ENCODE results near the gene BTG3.

The BTG3 gene, protein sequence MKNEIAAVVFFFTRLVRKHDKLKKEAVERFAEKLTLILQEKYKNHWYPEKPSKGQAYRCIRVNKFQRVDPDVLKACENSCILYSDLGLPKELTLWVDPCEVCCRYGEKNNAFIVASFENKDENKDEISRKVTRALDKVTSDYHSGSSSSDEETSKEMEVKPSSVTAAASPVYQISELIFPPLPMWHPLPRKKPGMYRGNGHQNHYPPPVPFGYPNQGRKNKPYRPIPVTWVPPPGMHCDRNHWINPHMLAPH

DNA sequence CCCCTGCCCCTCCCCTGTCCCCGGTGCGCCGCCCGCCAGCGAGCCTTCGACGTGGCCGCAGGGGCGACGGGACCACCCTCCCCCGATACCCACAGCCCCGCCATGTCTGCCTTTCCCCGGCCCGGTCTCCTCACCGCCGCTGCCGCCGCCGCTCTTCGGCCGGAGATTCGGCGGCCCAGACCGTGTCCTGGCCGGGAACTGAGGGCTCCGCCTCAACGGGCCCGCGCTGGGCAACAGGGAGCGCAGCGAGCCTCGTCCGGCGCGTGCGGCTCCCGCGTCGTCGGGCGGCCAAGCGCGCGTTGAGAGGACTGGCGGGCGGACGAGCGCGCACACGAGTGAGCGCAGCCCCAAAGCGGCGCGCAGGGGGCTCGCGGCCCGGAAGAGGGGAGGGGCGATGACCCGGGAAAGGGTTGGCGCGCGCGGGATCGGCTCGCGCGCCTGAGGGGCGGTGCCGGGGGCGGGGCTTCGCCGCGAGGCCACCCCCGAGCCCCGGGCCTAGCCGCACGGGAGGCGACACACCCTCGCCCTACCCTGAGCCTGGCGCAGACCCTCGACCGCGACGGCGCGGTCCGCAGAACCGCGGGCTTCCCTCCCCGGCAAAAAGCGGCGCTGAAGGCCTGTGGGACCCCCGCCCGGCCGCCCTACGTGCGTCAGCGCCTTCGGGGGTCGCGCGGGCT is at the start of gene BTG3:
TSS of gene BTG3 (minus strand) at position 337 of the 677 bp plus-strand sequence. CDS start 3,757 bp downstream, outside the sequence.
- DNase-seq: peak; percentile 56 to 84 (median 70)

DNA sequence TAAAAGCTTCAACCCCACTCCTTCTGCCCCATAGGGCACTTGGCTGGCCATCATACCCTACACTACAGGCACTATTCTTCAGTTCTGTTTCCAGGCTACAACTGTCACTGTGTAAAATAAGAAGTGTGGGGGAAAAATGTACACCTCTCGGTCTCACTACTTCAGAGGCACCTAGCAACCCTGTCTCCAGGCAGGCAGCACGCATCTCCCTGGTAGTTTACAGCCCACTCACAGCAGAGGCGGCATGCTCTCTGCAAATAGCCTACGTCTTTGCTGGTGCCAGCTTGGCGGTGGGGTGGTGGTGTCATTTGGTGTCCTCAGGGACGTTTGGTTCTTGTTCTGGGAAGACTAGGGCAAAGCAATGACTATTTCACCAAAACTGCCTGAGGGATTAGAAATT is 48.2 kb upstream of the BTG3 start:
- no peak for DNase-seq

DNA sequence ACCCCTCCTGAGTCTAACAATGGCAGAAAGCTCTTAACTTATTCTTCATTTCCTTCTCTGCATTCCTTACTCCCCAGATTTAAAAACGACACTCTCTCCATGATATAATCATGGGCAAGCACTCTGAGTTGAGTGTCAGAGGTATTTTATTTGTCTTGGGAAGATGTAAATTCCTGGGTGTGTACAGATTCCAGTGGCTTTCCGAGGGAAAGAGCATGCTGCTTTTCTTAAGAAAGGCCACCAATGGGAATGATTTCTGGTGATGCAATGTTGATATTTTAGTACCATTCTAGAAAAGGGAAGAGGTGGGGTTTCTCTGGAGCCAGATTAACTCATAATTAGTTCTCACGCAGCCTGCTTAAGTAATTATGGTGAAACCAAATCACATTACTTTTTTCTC is 47.8 kb upstream of the BTG3 start:
- DNase-seq: no peak

DNA sequence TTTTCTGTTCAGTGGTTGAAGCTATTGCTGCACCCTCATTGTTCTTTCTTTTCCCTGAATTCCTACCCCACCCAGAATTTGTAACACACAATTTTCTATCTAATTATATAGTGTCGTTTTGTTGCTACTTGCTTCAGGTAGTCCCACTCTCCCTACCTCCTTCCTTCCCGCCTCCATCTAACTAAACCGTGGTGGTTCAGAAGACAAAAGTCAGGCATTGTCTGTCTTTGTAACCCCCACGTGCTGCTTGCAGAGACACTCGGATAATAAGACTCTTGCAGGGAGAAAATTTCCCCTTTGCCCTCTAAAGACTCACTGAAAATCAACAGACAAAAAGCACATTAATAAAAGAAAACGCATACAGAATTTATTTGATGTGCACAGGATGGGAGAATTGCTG is 46.2 kb upstream of the BTG3 start:
- no peak for DNase-seq

DNA sequence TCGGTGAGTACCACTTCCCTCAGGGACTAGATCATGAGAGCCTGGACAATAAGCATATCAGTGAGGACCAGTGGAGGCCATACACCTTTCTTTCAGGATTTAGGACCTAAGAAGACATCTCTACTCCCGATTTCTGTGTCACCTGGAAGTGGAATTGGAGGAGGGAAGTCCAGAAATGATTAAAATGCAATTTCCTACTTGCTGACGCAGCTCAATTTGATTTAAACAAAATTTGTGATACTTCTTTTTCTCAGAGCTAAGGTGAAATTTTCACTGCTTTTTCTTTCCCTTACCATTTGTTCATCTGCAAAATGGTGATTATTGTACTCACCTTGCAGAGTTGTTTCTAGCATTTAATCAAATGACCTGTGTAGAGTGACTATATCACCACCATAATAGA is 38.8 kb upstream of the BTG3 start:
- DNase-seq: no peak

DNA sequence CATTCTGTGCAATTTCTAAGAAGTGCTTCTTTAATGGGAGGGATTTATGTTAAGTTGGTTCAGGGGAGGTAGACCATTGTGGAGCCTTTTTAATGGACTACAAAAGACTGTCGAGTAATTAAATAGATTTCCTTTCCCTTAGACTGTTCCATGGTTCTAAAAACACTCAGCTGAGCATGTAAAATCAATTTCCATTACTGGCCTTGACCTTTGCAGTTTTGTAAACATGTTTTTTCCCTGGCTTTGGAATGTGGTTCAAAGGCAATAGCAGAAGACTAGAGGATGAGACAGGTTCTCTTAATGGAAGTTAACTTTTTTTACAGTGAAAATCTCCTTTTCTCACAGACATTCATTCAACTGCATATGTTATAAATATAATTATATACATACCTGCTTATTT is 37.6 kb upstream of the BTG3 start:
- DNase-seq: no peak

DNA sequence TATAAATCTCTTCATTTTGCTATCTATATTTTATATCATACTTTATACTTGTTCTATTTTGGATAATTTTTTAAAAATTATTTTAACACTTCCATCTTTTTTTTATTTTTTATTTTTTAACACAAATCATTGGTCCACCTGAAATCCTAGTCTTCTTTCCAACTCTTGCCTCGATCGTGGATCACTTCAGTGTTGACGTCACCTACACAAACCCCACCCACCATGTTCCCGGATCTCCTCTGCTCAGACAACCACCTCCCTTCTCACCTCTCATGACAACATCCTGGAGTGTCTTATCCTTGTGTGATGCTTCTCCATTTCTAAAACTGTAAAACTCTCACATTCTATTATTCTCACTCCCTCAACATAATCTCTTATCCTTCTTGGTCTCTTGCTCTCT is 34.1 kb upstream of the BTG3 start:
- DNase-seq: no peak

DNA sequence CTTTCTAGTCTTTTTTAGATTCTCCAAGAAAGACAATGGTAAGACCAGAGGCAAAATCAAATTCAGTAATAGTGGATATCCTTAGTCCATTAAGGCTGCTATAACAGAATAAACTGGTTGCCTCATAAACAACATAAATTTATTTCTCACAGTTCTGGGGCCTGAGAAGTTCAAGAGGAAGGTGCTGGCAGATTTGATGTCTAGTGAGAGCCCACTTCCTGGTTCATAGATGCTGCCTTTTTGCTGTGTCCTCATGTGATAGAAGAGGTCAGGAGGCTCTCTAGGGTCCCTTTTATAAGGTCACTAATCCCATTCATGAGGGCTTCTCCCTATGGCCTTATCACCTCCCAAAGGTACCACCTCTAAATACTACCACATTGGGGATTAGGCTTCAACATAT is 31.5 kb upstream of the BTG3 start:
- no peak for DNase-seq

DNA sequence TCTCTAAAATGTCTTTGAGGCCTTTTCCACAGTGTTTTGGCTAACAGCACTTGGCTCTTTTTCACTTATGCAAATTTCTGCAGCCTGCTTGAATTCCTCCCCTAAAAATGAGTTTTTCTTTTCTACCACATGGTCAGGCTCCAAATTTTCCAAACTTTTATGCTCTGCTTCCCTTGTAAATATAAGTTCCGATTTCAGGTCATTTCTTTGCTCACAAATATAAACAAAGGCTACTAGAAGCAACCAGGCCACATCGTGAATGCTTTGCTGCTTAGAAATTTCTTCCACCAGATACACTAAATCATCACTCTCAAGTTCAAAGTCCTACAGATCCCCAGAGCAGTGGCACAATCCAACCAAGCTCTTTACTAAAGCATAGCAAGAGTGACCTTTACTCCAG is 28.1 kb upstream of the BTG3 start:
- DNase-seq: no peak

DNA sequence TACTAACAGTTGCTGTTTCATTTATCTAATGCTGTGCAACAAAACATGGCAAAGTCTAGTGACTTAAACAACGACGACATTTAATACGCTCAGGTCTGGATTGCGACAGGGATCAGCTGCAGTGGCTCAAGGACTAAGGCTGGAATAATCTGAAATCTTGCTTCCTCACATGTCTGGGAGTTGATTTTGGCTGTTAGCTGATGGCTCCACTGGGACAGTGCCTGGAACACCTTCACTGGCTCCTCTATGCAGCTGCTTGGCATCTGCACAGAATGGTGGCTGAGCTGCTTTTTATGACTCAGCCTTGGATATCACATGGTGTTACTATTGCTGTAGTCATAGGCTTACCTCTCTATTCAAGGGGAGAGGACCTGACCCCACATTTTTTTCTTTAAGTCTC is 24.0 kb upstream of the BTG3 start:
- no peak for DNase-seq

DNA sequence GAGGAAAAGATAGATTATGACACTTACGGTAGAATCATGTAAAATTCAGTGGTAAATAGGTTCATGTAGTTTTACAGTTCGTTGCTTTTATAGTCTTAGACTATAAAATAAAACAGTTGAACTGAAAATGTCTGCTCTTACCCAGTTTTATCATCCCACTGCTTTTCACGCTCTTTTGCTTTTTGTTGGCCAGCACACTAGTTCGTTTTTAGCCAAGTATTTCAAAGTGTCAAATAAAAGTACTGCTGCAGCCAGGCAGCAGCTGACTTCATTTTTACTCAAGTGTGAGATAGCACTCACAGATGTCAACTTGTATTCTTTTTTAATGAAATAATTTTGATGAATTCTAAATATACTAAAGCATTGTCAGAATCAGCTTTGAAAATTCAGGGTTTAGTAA is 18.5 kb upstream of the BTG3 start:
- no peak for DNase-seq

DNA sequence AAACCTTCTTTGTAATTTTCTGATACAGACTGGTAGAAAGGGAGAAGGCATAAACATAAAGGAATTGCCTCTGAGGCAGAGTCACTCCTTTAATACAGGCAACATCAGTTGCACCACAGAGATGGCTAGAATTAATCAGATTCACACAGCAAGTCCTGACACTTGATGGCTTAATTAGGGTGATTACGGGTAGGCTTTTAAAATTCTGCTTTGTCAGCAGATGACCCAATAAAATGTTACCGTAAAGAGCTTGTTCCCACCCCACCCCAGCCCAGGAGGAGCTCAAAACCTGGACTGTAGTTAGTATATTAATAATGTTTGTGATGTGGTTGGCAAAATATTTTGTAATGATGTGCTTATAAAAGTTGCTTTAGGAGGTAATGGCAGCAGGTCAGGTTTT is 9.3 kb upstream of the BTG3 start:
- DNase-seq: no peak

DNA sequence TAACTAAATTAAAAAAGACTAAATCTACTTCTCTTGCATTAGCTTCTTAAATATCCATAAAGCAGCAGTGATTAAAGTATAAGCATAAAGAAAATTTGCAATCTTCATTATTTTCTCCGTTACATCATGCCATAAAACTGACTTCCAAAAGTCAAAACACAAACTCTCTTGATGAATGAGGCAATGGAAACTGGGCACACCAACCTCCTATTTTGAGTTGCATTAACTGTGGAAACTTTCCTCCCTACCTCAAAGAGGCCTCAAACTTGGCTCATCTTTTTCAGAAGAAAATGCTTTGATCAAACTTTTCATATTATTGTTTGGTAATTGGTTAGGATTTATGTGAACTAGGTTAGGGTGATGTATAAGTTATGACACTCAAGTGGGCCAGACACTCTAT is 4.1 kb upstream of the BTG3 start:
- DNase-seq: no peak

DNA sequence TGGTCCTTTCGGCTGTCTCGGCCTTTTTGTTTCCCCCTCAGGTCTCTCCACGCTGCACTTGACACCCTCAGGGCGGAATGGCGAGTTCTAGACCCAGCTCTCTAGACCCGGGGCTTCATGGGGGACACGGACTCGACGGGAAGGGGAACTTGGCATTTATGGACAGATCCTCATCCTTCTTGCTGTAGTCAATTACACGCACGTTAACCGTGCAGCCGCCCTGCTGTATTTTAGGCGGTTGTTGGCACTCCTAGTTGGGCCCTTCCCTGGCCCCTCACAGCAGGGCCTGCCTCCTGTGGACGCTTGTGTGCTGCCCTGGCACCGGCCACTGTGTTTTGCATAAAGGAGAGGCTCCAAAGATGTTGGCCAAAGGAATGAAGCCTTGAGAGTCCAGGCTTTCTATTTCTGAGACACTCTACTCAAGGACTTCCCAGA is 558 bp upstream of the BTG3 start:
- no peak for DNase-seq

DNA sequence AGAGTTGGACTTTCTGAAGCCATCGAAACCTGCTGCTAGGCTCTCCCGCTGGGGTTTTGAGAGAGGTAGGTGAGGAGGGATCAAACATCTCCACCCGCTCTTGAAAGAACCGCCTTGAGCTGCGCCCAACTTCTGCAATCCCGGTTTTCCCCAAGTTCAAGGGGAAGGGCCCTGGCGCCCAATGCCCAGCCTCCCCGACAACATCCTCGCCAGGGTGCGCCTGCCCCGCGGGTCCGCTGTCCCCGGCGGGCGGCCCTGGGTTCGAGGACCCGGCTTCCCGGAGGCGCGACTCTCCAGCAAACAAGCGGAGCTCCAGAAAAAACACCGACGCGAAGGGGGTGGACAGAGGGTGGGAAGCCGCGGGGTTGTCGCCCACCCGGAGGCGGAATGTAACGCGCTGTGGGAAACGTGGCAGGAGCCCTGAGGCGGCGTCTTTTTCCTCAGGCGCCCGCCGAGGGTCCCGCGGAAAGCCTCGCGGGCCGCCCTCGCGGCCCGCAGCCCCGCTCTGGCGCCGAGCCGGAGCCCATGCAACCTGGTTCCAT is 607 bp downstream of the BTG3 start:
- DNase-seq: peak in 4 of 6 experiments; percentile 26 to 57 (median 31)

DNA sequence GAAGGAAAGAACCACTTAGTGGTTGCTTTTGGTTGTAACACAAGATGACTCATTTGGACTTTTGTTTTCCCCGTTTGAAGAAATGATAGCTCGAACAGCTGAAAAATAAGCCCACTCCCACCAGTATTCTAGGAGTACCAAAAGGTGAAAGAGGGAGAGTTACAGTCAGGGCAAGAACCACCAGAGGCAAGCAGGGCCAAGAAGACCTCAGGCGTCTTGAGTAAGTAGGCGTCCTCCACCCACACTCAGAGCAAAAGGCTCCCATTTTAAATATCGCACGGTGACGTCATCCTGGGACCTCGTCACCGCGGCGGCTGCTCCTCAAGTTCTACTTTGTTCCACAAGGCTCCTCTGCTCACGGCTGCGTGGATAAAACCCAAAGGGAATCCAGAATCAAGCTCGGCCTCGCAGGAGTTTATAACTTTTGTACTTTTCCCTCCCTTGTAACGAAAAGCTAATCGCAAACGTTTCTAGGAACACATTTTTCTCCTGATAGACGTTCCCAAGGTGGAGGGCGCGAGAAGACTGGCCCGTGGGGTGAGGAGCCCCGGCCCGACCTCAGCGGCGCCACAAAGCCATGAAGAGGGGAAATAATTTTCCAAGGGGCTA is 1.2 kb downstream of the BTG3 start:
- DNase-seq: peak; percentile 49 to 74 (median 66)

DNA sequence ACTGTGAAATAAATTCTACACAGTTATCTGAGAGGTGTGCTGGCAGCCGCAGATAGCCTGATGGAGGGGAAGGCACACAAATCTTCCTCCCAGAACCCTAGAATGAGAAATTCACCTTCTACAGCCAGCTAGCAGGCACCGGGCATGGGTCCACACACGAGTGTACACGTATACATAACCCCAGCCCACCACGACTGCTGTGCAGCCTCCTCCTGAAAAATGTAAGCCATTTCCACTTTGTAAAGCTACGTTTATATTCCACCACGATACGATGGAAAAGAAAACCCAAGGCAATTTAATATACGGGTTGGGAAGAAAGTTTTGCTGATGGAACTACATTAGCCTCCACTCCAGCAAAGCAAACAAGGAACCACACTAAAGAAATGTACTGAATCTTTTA is 1.8 kb downstream of the BTG3 start:
- no peak for DNase-seq

DNA sequence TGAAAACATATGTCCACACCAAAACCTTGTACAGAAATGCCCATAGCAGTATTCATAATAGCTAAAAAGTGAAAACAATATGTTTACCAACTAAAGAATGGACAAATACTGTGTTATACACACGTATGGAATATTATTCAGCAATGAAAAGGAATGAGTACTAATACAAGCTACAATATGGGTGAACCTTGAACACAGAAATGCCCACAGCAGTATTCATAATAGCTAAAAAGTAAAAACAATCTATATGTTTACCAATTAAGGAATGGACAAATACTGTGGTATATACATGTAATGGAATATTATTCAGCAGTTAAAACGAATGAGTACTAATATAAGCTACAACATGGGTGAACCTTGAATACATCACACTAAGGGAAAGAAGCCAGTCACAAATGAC is 3.0 kb downstream of the BTG3 start:
- no peak for DNase-seq

DNA sequence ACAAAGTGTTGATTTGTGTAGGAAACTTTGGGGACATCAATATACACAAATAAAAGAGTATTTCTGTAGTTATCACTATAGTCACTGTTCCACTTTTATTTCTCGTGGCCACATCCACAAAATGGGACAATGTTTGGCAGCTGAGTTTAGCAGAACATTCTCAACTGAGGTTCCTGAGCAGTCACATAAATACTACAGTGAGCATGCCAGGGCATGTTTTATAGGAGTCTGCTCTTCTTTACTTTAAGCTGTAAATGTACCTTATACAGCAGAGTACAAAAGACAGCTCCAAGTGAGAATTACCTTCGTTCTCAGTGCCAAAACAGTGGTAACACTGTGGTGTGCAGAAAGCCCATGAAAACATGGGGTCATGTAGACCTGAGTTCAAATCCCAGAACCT is 5.0 kb downstream of the BTG3 start:
- no peak for DNase-seq

DNA sequence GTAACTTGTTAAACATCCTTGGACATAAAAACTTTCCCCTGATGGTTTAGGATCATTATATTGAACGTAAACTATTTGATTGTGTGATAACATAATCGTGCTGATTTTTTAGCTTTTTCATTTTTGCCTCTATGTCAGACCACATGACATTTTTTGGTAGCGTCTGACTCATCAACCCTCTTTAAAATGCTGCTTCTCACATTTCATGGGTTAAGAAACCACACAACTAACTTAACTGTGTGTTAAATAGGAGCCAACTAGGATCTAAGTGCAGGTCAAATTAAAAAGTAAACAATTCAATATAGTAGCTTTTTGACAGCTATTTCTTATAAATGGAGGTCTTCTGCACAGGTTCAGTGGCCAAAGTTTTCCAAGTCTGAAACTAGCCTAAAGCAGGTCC is 9.8 kb downstream of the BTG3 start:
- DNase-seq: no peak

DNA sequence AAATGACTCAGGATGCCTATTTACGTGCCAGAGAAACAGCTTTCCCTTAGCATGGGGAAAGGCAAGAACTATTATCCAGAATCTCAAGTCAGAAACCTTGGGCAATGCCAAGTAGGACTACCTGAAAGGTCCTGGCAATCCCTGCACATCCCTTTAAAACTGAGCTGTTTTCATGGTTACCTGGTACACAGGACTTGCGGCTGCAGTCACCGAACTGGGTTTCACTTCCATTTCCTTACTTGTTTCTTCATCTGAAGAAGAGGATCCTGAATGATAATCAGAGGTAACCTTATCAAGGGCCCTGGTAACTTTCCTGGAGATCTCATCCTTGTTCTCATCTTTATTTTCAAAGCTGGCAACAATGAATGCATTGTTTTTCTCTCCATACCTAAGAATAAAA is 14.3 kb downstream of the BTG3 start:
- no peak for DNase-seq

DNA sequence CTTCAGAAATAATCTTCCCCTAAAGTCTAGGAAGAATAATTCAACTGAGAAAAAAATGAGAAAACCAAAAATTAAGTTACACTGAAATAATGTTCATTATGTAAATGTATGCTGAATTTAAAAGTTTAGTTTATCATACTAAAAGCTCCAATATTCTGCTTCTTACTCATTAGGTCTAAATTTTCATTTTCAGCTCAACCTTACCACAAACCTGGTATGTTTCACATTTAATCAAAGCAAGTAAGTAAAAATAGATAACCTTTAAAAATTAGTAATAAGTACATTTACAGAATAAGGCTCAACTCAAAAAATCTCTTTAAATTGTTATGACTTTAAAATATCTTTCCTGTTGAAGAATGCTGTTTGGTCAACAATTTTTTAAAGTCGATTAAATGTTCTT is 15.0 kb downstream of the BTG3 start:
- DNase-seq: no peak

DNA sequence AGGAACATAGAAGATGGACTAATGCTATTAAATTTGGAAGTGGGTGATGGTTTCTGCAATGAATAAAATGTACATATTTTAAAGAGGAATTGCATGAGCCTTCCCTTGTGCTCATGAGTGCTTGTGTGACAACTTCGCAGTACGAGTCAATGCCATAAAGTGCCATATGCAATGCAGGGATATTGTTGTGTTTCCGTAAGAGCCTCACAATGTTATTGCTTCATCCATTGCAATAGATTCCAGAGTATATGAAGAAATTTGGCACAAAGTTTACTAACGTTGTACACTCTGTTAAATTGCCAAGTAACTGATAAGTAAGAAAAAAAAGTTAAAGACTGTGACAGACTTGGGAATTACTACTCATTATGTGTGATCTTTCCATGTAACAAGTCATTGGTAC is 22.3 kb downstream of the BTG3 start:
- DNase-seq: no peak

DNA sequence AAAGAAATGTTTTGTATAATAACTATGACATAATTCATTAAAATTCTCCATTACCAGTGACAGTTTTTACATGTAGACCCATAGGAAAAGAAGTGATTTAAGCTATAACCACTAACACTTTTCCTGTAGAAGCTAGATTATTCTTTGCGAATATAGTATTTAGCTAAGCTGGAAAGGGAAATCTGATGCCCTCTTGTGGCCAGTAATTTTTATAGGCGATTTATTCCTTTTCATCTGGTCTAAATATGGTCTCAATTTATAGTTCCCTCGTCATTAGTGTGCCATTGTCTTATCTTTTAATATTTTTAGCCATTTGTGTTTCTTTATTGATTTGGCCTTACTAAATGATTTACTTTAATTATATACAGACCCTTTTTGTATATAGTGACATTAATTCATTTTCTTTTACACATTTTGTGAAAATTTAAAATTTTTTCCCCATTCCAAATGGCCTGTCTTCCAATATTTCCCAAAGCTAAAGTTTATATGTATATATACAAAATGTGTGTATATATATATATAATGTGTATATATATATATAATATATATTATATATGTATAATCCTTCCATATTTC is 26.7 kb downstream of the BTG3 start:
- DNase-seq: peak in 3 of 6 experiments; percentile 1 to 41 (median 39)
